ENCODE data around the gene NKX2-3. TPM values are rescaled to one million over a fixed set of nuclear protein-coding genes. Genes with fewer than 3 reads are reported as not detected.

Gene NKX2-3
- total RNA-seq, 2 experiments from 2014 or later: not detected

- H3K79me2 ChIP-seq (ENCODE audit: insufficient read depth, low read depth, low read length): no peaks in the 10 kb centered on the region
- TF ChIP-seq EZH2phosphoT487 (IDR thresholded peaks at IDR 0.05; ENCODE audit: borderline replicate concordance, low read depth, low read length) (no peak), CTCF (conservative IDR thresholded peaks at IDR 0.05; ENCODE audit: low read length) (no peak)
- no peak overlapping the region for H3K4me3 ChIP-seq (ENCODE audit: low read depth, low read length, poor library complexity, severe bottlenecking)
- H4K20me1 ChIP-seq (ENCODE audit: insufficient read depth, low read length): no peaks in the 10 kb centered on the region
- intact Hi-C loops (cut with micrococcal nuclease; ENCODE audit: unreplicated experiment): no loop called here
- H3K4me2 ChIP-seq (ENCODE audit: low read length): no peak overlapping the region
- DNase-seq (ENCODE audit: low spot score): no peak
- H3K4me1 ChIP-seq (ENCODE audit: insufficient read depth, low read length, poor library complexity, severe bottlenecking): no peaks in the 10 kb centered on the region
- ChIA-PET CTCF (ENCODE audit: unreplicated experiment) (no interaction called here), POLR2A (interaction anchor here (0.7 kb wide), 1 partner anchor 94 kb away, joined by 3 read pairs; no protein-coding TSS in a partner anchor)
- no peak overlapping the region for H3K27ac ChIP-seq (ENCODE audit: low read depth, low read length, poor library complexity, severe bottlenecking)
- no peaks in the 10 kb centered on the region for H3K36me3 ChIP-seq (ENCODE audit: insufficient read depth, low read length)
- no peaks in the 10 kb centered on the region for H3K9me2 ChIP-seq (ENCODE audit: insufficient read depth, low read length)
- BruUV-seq (replicated peaks): no TSS peak
- H3K9me3 ChIP-seq (ENCODE audit: low read length): no peaks in the 10 kb centered on the region
- no peak overlapping the region for H2AFZ ChIP-seq (ENCODE audit: low read length)
Observed at GRCh38 chr10:99555371-99555770, 22.6 kb downstream of the NKX2-3 start.

- ChIA-PET POLR2A (interaction anchor here (0.7 kb wide), 1 partner anchor 95 kb away, joined by 3 read pairs; no protein-coding TSS in a partner anchor), CTCF (ENCODE audit: unreplicated experiment) (interaction anchor here (1.1 kb wide), 1 partner anchor 120 kb away, joined by 4 read pairs; no protein-coding TSS in a partner anchor)
- H3K27ac ChIP-seq (ENCODE audit: low read depth, low read length, poor library complexity, severe bottlenecking): no peak overlapping the region
- H3K4me3 ChIP-seq (ENCODE audit: low read depth, low read length, poor library complexity, severe bottlenecking): no peak overlapping the region
- H3K36me3 ChIP-seq (ENCODE audit: insufficient read depth, low read length): no peaks in the 10 kb centered on the region
- H4K20me1 ChIP-seq (ENCODE audit: insufficient read depth, low read length): no peaks in the 10 kb centered on the region
- no peaks in the 10 kb centered on the region for H3K9me2 ChIP-seq (ENCODE audit: insufficient read depth, low read length)
- H2AFZ ChIP-seq (ENCODE audit: low read length): no peak overlapping the region
- no peak for DNase-seq (ENCODE audit: low spot score)
- no TSS peak for BruUV-seq (replicated peaks)
- no peaks in the 10 kb centered on the region for H3K9me3 ChIP-seq (ENCODE audit: low read length)
- H3K79me2 ChIP-seq (ENCODE audit: insufficient read depth, low read depth, low read length): no peaks in the 10 kb centered on the region
- intact Hi-C loops (cut with micrococcal nuclease; ENCODE audit: unreplicated experiment): no loop called here
- H3K4me2 ChIP-seq (ENCODE audit: low read length): no peak overlapping the region
- no peak for TF ChIP-seq CTCF (conservative IDR thresholded peaks at IDR 0.05; ENCODE audit: low read length)
- TF ChIP-seq EZH2phosphoT487 (IDR thresholded peaks at IDR 0.05; ENCODE audit: borderline replicate concordance, low read depth, low read length): no peak
- no peaks in the 10 kb centered on the region for H3K4me1 ChIP-seq (ENCODE audit: insufficient read depth, low read length, poor library complexity, severe bottlenecking)
Observed at GRCh38 chr10:99555825-99556523, 23.2 kb downstream of the NKX2-3 start.

GRCh38 chr10:99557044-99557443 is 24.3 kb downstream of the NKX2-3 start:
- BruUV-seq (replicated peaks): no TSS peak
- ChIA-PET POLR2A (interaction anchor here (0.7 to 1.1 kb wide), 5 partner anchors 55 to 1400 kb away, joined by 3 to 5 read pairs (median 4); no protein-coding TSS in a partner anchor), CTCF (ENCODE audit: unreplicated experiment) (no interaction called here)
- Histone ChIP-seq H3K4me1 (ENCODE audit: insufficient read depth, low read length, poor library complexity, severe bottlenecking) (peaks cover under 1% of the 10 kb centered on the region), H2AFZ (ENCODE audit: low read length) (no peak overlapping the region), H3K4me2 (ENCODE audit: low read length) (no peak overlapping the region), H3K4me3 (ENCODE audit: low read depth, low read length, poor library complexity, severe bottlenecking) (no peak overlapping the region), H3K36me3 (ENCODE audit: insufficient read depth, low read length) (no peaks in the 10 kb centered on the region), H3K9me3 (ENCODE audit: low read length) (no peaks in the 10 kb centered on the region), H3K79me2 (ENCODE audit: insufficient read depth, low read depth, low read length) (no peaks in the 10 kb centered on the region), H3K27ac (ENCODE audit: low read depth, low read length, poor library complexity, severe bottlenecking) (no peak overlapping the region), H3K9me2 (ENCODE audit: insufficient read depth, low read length) (no peaks in the 10 kb centered on the region), H4K20me1 (ENCODE audit: insufficient read depth, low read length) (no peaks in the 10 kb centered on the region)
- no peak for DNase-seq (ENCODE audit: low spot score)
- TF ChIP-seq EZH2phosphoT487 (IDR thresholded peaks at IDR 0.05; ENCODE audit: borderline replicate concordance, low read depth, low read length): no peak
- intact Hi-C loops (cut with micrococcal nuclease; ENCODE audit: unreplicated experiment): no loop called here

All from OCI-LY7 (cell line).